Measurements from ENCODE around the gene NFKBIE.

- TF ChIP-seq EZH2 (IDR thresholded peaks at IDR 0.05; ENCODE audit: insufficient read depth, low read length) = no peak
- TF ChIP-seq, protein P1, sequence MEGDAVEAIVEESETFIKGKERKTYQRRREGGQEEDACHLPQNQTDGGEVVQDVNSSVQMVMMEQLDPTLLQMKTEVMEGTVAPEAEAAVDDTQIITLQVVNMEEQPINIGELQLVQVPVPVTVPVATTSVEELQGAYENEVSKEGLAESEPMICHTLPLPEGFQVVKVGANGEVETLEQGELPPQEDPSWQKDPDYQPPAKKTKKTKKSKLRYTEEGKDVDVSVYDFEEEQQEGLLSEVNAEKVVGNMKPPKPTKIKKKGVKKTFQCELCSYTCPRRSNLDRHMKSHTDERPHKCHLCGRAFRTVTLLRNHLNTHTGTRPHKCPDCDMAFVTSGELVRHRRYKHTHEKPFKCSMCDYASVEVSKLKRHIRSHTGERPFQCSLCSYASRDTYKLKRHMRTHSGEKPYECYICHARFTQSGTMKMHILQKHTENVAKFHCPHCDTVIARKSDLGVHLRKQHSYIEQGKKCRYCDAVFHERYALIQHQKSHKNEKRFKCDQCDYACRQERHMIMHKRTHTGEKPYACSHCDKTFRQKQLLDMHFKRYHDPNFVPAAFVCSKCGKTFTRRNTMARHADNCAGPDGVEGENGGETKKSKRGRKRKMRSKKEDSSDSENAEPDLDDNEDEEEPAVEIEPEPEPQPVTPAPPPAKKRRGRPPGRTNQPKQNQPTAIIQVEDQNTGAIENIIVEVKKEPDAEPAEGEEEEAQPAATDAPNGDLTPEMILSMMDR (IDR thresholded peaks at IDR 0.05; ENCODE audit: insufficient read depth, low read depth, low read length) = no peak
Measured at GRCh38 chr6:44224029-44224964, 41.1 kb downstream of the NFKBIE start.
